GM18861 (cell line): Measurements from ENCODE around the gene OR13C3.
"Not testable (repeated sequence)": the region's sequence is repeated elsewhere in the genome, so short reads cannot be mapped to it uniquely, and the experiment has no call there.

Experiments used
- ATAC-seq: cut with Tn5 transposase; IDR thresholded peaks from one replicate; pipeline ENCODE4 v1.9.1; 2021; ENCODE audit not compliant: unreplicated experiment

OR13C3 gene

GRCh38 chr9:104536756-104537155 lies at the start of gene OR13C3:
Gene OR13C3, minus strand, starts transcription at chr9:104536856. Its CDS starts 133 bp downstream, at chr9:104536723.
- ATAC-seq, result no peak

- ATAC-seq, result no peak
Observed at GRCh38 chr9:104580562-104580961, 43.9 kb upstream of the OR13C3 start.

- no peak for ATAC-seq
Observed at GRCh38 chr9:104577263-104577662, 40.6 kb upstream of the OR13C3 start.

GRCh38 chr9:104575456-104575855 lies 38.8 kb upstream of the OR13C3 start:
- no peak for ATAC-seq

- no peak for ATAC-seq
Observed at GRCh38 chr9:104572612-104573011, 36.0 kb upstream of the OR13C3 start.

GRCh38 chr9:104568868-104569267 lies 32.2 kb upstream of the OR13C3 start, which contains the start of gene OR13C8:
Gene OR13C8, plus strand, starts transcription at chr9:104569168. Its CDS starts 0 bp downstream, at chr9:104569168.
- ATAC-seq, result no peak

GRCh38 chr9:104564358-104564757 lies 27.7 kb upstream of the OR13C3 start:
- no peak for ATAC-seq

GRCh38 chr9:104556830-104557634 lies 20.4 kb upstream of the OR13C3 start:
- no peak for ATAC-seq

- no peak for ATAC-seq
Observed at GRCh38 chr9:104555521-104555920, 18.9 kb upstream of the OR13C3 start.

GRCh38 chr9:104553261-104553660 lies 16.6 kb upstream of the OR13C3 start:
- ATAC-seq, result no peak

GRCh38 chr9:104544644-104545043 lies 8.0 kb upstream of the OR13C3 start:
- no peak for ATAC-seq

GRCh38 chr9:104539275-104539674 lies 2.6 kb upstream of the OR13C3 start:
- ATAC-seq, result no peak

- no peak for ATAC-seq
Observed at GRCh38 chr9:104527109-104527508, 9.5 kb downstream of the OR13C3 start, which contains the start of gene OR13C4. Gene OR13C4, minus strand, starts transcription at chr9:104527209. Its CDS starts 0 bp downstream, at chr9:104527209.

- not testable (repeated sequence) for ATAC-seq
Observed at GRCh38 chr9:104520241-104520640, 16.4 kb downstream of the OR13C3 start.

- ATAC-seq, result no peak
Observed at GRCh38 chr9:104514901-104515300, 21.8 kb downstream of the OR13C3 start.

- no peak for ATAC-seq
Observed at GRCh38 chr9:104506565-104506964, 30.1 kb downstream of the OR13C3 start.

- ATAC-seq, result no peak
Observed at GRCh38 chr9:104503963-104504362, 32.7 kb downstream of the OR13C3 start, which contains the start of gene OR13F1. Gene OR13F1, plus strand, starts transcription at chr9:104504263. Its CDS starts 0 bp downstream, at chr9:104504263.

- no peak for ATAC-seq
Observed at GRCh38 chr9:104503440-104503839, 33.2 kb downstream of the OR13C3 start.

- no peak for ATAC-seq
Observed at GRCh38 chr9:104494808-104495207, 41.8 kb downstream of the OR13C3 start.
